Activated effector memory CD4-positive, alpha-beta T cell treated with anti-CD3 and anti-CD28 coated beads, Interleukin-2, amount 50 U/mL, for 16 hours (primary cell): ENCODE results near the gene FAM3C.
A peak's percentile ranks its signal among the peaks of the same experiment; 100 is the strongest.
"Not testable (repeated sequence)": the region's sequence is repeated elsewhere in the genome, so short reads cannot be mapped to it uniquely, and the experiment has no call there.

ENCODE experiments used
- DNase-seq: peaks from one replicate; pipeline ENCODE4 v3.0.0-alpha.2; 2020

The FAM3C gene

GRCh38 chr7:121395961-121396757 is at the start of gene FAM3C:
Gene FAM3C, minus strand, starts transcription at chr7:121396308. Its CDS starts 13,339 bp downstream, at chr7:121382969.
- peak; percentile 94 for DNase-seq

- DNase-seq, result no peak
These were observed 46.7 kb upstream of the FAM3C start for GRCh38 chr7:121442845-121443244.

- DNase-seq, result no peak
These were observed 44.9 kb upstream of the FAM3C start for GRCh38 chr7:121440857-121441503.

DNA sequence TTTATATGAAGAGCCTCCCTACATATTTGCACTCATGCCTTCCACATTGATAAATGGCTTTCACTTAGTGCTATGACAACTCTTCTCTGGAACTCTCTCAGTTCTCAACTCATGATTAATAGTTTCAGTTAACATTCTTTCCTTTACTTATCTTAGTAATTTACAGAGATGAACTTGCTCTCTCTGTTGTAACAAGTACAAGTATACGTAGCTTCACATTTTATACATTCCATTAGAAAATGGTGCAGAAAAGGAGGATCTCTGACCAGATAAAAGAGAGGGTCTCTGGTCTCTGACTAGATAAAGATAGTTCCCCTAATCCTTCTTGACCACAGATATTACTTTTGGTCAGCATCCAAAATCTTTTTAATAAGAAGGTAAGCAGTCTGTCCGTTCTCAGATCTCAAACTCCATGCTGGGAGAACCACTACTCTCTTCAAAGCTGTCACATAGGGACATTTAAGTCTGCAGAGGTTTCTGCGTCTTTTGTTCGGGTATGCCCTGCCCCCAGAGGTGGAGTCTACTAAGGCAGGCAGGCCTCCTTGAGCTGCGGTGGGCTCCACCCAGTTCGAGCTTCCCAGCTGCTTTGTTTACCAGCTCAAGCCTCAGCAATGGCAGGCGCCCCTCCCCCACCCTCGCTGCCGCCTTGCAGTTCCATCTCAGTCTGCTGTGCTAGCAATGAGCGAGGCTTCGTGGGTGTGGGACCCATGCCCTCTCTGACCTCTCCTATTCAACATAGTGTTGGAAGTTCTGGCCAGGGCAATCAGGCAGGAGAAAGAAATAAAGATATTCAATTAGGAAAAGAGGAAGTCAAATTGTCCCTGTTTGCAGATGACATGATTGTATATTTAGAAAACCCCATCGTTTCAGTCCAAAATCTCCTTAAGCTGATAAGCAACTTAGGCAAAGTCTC is 42.2 kb upstream of the FAM3C start:
- peak; percentile 84 for DNase-seq

- no peak for DNase-seq
These were observed 41.4 kb upstream of the FAM3C start for GRCh38 chr7:121437470-121437869.

GRCh38 chr7:121436688-121437087 is 40.6 kb upstream of the FAM3C start:
- no peak for DNase-seq

DNA sequence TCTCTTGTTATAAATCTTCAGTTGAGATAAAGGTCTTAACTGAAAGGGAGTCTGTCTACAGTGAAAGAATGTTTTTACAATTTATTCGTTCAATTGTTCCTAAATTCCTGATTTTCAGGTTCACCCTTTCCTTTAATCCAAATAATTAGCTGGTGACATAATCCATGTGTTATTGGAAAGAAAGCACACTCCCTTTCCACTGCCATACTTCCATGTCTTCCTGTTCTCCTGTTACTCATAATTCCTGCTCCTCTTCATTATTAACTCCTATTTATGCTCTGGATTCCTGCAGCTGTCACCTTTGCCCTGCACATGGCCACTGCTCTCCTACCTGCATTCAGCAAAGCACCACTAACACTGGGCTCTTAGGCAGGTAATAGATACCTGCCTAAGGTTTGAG is 40.0 kb upstream of the FAM3C start:
- no peak for DNase-seq

- no peak for DNase-seq
These were observed 37.7 kb upstream of the FAM3C start for GRCh38 chr7:121433775-121434174.

GRCh38 chr7:121432486-121432885 is 36.4 kb upstream of the FAM3C start:
- not testable (repeated sequence) for DNase-seq

DNA sequence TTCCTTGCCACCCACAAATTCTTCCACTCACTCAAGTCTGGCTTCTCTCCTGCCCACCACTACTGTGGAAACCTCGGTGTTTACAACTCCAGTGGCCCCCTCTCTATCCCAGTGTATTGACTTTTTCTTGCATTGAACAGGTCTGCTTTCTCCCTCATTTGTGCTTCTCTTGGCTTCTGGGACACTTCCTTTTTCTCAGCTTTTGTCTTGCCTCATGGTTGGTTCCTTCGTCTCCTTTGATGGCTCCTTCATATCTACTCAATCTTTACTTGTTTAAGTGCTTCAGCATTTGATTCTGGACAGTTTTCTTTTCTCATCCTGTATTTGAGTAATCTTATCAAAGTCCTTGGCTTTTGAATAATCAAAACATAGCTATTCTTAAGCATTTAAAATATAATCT is 35.9 kb upstream of the FAM3C start:
- DNase-seq, result no peak

DNA sequence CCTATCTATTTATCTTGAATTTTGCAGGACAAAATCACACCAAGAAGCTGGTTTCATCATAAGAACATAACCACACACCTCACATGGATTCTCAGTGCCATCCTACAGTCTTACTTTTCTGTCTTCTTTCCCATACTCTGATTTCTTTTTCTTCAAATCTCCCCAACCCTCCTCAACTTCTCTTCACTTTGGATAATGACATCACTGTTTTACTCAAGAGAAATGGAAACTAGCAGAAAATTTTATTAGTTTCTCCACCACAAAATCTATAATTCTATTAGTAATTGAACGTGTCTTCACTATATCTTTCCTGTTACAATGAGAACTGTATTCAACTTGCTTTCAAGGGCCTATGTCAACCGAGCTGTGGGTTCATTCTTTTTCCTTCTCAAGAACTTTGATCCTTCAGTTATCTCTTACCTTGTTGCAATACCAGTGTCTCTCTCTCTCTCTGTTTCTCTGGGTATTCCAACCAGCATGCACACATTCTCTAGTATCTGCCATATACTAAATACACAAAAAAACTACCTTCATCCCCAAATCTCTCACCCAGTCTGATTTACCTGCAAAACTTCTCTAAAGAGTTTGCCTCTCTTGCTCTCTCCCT is 35.4 kb upstream of the FAM3C start:
- no peak for DNase-seq

DNA sequence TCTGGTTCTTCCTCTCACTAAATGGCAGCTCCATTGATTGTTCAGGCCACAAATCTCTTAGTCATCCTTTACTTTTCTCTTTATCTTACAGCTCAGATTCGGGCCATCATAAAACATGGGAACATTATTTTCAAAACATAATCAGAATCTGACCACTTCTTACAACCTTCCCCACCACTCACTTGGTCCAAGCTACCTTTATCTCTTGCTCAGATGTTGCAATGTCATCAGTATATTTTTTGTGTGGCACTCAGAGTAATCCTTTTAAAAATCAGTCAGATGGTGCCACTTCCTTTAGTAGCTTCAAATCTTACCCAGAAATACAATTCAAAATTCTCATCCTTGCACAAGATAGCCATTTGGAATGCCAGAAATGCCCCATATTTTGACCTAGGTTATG is 34.5 kb upstream of the FAM3C start:
- no peak for DNase-seq

- DNase-seq, result no peak
These were observed 33.7 kb upstream of the FAM3C start for GRCh38 chr7:121429798-121430197.

- no peak for DNase-seq
These were observed 32.9 kb upstream of the FAM3C start for GRCh38 chr7:121428855-121429489.

DNA sequence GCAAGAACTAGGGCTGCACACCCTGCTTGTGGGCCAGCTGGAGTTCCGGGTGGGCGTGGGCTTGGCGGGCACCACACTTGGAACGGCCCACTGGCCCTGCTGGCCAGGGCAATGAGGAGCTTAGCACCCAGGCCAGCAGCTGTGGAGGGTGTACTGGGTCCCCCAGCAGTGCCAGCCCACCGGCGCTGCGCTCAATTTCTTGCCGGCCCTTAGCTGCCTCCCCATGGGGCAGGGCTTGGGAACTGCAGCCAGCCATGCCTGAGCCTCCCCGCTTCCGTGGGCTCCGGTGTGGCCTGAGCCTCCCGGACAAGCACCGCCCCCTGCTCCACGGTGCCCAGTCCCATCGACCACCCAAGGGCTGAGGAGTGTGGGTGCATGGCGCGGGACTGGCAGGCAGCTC is 25.6 kb upstream of the FAM3C start:
- DNase-seq, result not testable (repeated sequence)

DNA sequence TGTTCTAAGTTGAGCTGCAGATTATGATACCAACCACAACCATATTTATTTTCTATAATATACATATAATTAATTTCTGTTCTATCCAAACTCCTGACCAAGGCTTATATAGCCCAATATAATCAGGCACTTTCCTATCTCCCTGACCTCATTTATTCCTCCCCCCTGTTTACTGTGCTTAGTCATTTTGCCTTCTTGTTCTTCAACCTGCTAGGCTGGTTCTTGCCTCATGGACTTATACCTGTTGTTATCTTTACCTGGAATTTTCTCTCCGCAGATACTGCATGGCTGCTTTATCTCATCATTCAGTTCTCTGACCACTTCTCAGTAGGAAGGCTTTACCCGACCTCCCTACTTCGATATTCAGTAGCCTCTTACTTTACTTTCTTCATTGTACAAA is 24.9 kb upstream of the FAM3C start:
- no peak for DNase-seq

DNA sequence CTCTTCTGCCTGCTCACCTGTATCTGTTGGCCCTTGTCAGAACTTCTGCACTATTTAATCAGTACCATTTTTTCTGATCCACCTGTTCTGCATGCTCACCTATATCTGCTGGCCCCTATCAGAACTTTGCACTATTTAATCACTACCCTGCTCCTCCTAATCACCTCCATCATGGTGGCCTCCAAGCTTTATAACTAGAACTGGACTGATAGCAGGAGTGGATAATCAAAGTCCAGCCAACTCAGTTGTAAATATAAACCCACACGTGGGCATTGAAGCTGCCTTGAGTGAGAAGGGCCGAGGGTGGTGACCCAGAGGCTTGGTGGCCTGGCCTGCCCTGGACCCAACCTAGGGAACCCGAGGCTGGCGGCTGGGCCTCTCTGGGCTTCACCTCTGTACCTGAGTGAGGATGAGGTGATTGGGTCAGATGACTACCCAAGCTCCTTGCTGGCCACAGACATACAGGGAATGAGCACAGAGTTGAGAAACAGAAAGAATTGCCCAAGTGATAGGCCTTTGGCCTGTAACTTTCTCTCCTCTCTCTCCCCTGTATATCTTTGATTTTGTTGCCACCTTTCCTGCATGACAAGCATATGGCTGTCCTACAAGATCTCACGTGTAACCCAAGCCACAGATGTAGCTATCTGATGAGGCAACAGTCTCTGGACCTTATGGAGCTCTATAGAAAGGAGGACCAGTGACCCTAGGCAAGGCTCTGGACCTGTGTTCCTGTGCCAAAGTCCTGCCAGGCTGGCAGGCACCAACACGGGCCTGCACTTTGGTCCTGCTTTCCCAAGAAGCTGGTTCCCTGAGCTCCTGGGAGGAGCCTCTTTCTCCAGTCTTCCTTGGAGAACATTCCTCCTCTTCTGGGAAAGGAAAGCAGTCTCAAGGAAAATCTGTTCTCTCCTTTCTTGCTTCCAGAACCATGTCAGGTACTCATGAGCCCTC is 23.4 kb upstream of the FAM3C start:
- DNase-seq, result no peak

GRCh38 chr7:121416533-121416932 is 20.4 kb upstream of the FAM3C start:
- no peak for DNase-seq

GRCh38 chr7:121414436-121414835 is 18.3 kb upstream of the FAM3C start:
- no peak for DNase-seq

- DNase-seq, result no peak
These were observed 15.5 kb upstream of the FAM3C start for GRCh38 chr7:121411597-121411979.
